ENCODE data around the gene TEX13C.
"Not testable (repeated sequence)": the region's sequence is repeated elsewhere in the genome, so short reads cannot be mapped to it uniquely, and the experiment has no call there.

Gene TEX13C

GRCh38 chrX:125319646-125320521, at the start of gene TEX13C:
TEX13C (plus strand) TSS chrX:125319871; CDS start chrX:125320120, 249 bp downstream.
- DNase-seq: no peak

DNA sequence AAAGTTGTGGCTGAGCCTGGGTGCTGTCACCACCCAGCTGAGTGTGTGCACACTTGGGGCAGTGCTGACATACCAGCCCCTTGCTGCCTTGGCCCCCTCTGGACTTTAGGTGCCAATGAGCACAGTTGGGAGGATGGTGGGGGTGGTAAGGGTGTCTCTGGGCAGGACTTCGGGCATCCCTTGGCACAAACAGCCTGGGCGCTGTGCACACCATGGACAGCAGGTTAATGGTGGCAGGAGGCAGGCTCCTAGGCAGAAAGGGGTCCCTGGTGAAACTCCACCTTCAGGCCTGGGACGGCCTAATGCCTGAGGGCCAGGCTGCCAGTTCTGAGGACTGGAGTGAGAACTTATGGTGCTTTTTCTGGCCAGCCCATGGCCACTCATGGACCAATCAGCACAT, 32.4 kb upstream of the TEX13C start:
- no peak for DNase-seq

DNA sequence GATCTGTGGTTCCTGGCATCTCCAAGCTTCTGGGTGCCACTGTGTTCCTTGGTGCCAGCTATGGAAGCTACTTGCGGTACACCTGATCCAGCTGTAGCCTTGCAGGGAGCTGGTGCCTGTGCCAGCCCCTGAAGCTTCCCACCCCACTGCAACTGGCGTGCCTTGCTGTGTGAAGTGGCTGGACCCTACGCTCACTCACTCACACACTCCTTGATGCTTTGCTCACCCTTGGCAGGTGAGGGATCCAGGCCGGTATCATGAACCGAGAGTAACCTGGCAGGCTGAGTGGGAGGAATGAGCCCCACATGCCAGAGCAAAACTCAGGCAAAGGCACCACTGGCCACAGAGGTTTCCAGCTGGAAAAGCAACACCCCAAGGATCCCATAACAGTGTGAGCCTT, 31.3 kb upstream of the TEX13C start:
- no peak for DNase-seq

GRCh38 chrX:125289209-125289608, 30.5 kb upstream of the TEX13C start:
- DNase-seq: no peak

- DNase-seq: no peak
These were observed 29.8 kb upstream of the TEX13C start for GRCh38 chrX:125289920-125290319.

DNA sequence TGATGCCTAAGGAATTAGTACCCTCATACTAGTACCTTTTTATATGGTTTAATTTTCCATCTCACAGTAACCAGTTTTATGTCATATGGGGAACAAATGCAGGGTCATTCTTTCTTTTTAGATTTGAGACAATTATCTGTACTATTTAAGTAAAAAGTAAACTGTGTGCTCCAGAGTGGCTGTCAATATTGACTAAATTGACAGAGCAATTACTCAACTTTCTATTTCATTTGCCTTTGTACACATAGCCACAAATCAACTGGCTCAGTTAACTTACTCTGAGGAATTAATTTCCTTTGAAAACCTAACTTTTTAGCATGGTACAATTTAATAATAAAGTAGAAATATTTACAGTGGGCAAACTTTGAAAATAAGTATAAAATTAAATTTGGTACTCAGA, 28.5 kb upstream of the TEX13C start:
- DNase-seq: no peak

DNA sequence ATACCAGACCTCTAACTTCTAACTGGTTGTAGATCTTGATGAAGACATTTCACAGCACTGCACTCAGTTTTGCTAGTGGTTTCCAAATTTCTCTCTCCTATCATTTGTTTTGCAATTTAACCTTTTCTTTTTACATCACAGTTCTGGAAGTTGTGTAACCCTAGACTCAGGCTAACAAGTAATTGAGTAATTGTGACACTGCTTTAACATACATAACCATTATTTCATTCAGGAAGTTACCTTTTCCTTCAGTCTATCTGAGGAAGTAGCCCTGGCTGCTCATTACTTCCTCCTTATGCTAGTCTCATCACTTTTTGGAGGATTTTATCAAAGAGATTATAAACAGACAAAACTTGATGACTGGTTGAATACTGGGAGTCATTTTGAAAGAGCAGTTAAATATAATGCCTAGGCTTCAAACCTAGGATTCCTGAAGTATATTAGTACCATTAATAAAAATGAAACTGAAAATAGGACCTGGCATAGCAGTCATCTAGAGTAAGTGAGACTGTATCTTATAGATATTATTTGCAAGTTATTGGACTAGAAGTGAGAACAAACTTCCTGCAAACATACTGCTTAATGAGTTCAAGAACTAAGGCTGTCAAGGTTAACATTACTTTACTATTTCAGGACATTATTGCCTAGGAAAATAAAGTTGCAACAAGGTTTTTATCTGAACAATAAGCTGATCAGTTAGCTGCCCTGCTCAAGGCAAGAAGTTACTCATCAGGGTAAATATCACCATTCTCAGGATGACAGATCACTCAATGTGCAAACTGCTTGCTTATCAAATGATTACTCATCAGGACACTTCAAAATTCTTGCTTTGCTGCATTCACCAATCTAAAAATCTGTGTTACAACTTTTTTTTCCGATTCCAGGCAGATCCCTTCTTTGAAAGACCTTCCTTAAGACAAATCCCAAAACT, 25.6 kb upstream of the TEX13C start:
- no peak for DNase-seq

- DNase-seq: no peak
These were observed 24.3 kb upstream of the TEX13C start for GRCh38 chrX:125295337-125295736.

- no peak for DNase-seq
These were observed 20.8 kb upstream of the TEX13C start for GRCh38 chrX:125298871-125299270.

- DNase-seq: no peak
These were observed 13.3 kb upstream of the TEX13C start for GRCh38 chrX:125306335-125306866.

GRCh38 chrX:125308653-125309052, 11.0 kb upstream of the TEX13C start:
- DNase-seq: no peak

DNA sequence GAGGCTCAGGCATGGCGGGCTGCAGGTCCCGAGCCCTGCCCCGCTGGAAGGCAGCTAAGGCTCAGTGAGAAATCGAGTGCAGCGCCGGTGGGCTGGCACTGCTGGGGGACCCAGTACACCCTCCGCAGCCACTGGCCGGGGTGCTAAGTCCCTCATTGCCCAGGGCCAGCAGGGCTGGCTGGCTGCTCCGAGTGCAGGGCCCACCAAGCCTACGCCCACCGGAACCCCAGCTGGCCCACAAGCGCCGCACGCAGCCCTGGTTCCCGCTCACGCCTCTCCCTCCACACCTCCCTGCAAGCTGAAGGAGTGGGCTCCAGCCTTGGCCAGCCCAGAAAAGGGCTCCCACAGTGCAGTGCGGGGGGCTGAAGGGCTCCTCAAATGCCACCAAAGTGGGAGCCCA, 505 bp upstream of the TEX13C start:
- not testable (repeated sequence) for DNase-seq

GRCh38 chrX:125322431-125322830, 2.8 kb downstream of the TEX13C start:
- no peak for DNase-seq

- DNase-seq: no peak
These were observed 6.9 kb downstream of the TEX13C start for GRCh38 chrX:125326599-125326998.

- DNase-seq: no peak
These were observed 8.2 kb downstream of the TEX13C start for GRCh38 chrX:125327891-125328290.

GRCh38 chrX:125333583-125333982, 13.9 kb downstream of the TEX13C start:
- no peak for DNase-seq

DNA sequence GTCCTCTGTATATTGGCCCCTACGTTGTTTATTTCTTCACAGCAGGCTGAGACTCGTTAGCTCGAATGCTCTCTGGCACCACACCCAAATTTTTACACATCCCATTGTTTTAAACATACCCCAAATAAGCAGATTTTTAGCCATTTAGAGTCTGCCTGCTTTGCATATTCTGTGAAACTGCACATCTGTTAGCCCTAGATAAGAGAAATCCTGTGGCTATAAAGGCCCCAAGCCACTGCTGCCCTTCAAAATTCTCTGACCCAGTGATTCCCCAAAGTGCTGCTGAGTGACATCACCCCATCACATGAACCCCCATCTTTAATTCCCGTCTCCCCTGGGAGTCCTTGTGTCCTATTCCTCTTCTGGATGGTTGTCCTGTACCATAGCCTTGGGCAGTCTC, 20.8 kb downstream of the TEX13C start:
- DNase-seq: no peak

DNA sequence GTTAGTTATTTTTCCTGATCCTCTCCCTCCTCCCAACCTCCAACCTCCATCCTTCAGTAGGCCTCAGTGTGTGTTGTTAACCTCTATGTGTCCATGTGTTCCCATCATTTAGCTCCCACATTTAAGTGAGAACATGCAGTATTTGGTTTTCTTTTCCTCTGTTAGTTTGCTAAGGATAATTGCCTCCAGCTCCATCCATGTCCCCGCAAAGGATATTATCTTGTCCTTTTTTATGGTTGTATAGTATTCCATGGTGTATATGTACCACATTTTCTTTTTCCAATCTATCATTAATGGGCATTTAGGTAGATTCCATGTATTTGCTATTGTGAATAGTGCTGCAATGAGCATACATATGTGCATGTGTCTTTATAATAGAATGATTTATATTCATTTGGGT, 54.5 kb downstream of the TEX13C start:
- DNase-seq: no peak
